ENCODE data around the gene PNRC1.
"Not testable (repeated sequence)": the region's sequence is repeated elsewhere in the genome, so short reads cannot be mapped to it uniquely, and the experiment has no call there.

The PNRC1 gene

DNA sequence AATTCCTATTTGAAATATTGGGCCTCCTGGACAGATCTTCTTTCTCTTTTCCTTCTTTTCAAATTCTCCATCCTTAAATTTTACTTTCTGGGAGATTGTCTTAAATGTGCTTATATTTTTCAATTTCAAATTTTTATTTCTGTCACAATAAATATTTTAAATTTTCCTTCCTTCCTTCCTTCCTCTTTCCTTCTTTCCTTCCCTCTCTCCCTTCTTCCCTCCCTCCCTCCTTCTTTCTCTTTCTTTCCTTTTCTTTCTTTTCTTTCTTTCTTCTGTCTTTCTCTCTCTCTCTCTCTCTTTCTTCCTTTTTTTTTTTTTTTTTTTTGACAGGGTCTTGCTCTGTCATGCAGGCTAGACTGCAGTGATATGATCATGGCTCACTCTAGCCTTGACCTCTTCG, 16.7 kb upstream of the PNRC1 start:
- no peak for DNase-seq

GRCh38 chr6:89064931-89065330, 15.6 kb upstream of the PNRC1 start:
- not testable (repeated sequence) for DNase-seq

GRCh38 chr6:89066121-89066520, 14.4 kb upstream of the PNRC1 start:
- not testable (repeated sequence) for DNase-seq

- DNase-seq, result no peak
Observed at GRCh38 chr6:89066940-89067646, 13.5 kb upstream of the PNRC1 start.

GRCh38 chr6:89067796-89068195, 12.8 kb upstream of the PNRC1 start:
- DNase-seq, result no peak

GRCh38 chr6:89068695-89069094, 11.9 kb upstream of the PNRC1 start:
- DNase-seq, result no peak

GRCh38 chr6:89069536-89070163, 10.9 kb upstream of the PNRC1 start:
- no peak for DNase-seq

GRCh38 chr6:89071036-89071435, 9.5 kb upstream of the PNRC1 start:
- DNase-seq, result no peak

- no peak for DNase-seq
Observed at GRCh38 chr6:89073014-89073620, 7.4 kb upstream of the PNRC1 start.

- no peak for DNase-seq
Observed at GRCh38 chr6:89073840-89074239, 6.7 kb upstream of the PNRC1 start.

GRCh38 chr6:89079511-89080234, 878 bp upstream of the PNRC1 start:
- peak; percentile 28 for DNase-seq

- peak; percentile 22 for DNase-seq
Observed at GRCh38 chr6:89081129-89081422, 525 bp downstream of the PNRC1 start.

DNA sequence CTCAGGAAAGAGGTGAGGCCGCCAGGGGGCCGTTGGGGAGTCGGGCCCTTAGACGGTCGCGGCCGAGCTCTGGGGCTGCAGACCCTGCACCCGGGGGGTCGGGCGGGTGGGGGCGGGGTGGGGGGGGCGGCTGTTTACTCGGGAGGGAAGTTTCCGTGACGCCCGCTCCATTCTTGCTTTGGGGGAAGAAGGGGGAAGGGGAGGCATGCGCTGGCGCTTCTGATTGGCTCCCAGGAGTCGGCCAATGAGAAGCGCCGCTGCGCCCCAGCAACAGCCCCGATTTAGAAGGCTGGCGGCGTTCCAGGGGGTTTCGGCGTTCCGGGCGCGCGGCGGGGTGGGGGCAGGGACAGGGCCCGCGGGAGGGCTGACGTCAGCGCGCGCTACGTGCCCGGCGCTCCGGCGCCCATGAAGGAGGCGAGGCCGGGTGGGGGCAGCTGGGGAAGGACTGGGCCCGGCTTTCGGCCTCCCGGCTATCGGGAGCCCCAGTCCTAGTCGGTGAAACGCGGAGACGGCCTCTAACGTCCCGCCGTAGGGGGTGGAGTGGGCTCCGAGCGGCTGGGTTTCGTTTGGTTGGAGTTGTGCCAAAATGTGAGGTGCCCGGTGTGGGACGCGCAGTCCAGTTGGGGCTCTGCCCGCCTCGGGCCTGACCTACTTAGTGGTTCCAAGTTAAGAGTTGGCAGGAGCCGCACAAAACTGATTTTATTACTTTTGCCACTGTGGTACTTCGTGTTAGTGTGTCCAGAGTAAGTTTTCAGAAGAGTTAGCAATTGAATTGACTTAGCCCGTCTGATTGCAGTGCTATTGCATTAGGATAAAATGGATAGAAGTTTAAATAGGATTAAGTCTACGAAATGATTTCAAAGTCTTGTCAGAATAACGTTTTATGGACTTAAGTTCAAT, 1.1 kb downstream of the PNRC1 start:
- DNase-seq, result peak; percentile 100

- no peak for DNase-seq
Observed at GRCh38 chr6:89082486-89082891, 1.9 kb downstream of the PNRC1 start.

GRCh38 chr6:89084542-89084941, 4.0 kb downstream of the PNRC1 start:
- DNase-seq, result no peak

DNA sequence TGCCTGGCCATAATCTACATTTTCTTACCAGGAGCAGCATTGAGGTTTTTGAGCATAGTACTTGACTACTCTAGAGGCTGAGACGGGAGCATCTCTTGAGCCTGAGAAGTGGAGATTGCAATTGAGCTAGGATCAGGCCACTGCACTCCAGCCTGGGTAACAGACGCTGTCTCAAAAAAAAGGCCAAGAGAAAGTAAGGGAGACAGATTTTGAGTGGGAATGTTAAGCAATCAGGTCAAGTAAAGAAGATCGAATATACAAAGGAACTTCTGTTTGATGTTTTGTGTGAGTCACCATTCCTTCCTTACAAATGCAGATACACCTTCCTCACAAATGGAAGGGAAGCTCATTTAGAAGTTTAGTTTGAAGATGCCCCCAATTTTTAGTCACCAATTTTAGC, 4.4 kb downstream of the PNRC1 start:
- DNase-seq, result no peak

DNA sequence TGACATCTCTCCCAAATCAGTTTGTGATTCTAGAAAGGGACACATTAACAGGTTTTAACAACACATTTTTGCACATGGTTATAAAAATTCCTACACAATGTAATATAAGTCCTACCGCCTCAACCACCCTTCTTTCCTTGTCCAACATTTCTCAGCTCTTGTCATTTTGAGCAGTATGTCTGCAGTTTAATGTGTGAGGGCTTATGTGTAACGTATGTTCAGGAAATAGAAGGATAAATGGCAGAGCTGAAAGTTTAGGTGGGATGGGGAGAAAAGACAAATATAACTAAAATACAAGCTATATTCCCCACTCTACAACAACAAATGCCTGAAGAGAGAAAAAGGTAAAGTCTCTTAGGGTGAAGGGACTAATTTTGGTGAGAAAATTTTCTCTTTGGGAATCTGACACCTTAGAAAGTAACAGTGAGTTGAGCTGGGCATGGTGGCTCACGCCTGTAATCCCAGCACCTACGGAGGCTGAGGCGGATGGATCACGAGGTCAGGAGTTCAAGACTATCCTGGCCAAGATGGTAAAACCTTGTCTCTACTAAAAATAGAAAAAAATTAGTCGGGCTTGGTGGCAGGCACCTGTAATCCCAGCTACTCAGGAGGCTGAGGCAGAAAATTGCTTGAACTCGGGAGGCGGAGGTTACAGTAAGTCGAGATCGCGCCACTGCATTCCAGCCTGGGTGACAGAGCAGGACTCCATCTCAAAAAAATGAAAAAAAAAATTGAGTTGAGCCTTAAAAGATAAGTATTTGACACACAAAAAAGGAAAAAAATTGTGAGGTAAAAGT, 5.1 kb downstream of the PNRC1 start:
- DNase-seq, result no peak

DNA sequence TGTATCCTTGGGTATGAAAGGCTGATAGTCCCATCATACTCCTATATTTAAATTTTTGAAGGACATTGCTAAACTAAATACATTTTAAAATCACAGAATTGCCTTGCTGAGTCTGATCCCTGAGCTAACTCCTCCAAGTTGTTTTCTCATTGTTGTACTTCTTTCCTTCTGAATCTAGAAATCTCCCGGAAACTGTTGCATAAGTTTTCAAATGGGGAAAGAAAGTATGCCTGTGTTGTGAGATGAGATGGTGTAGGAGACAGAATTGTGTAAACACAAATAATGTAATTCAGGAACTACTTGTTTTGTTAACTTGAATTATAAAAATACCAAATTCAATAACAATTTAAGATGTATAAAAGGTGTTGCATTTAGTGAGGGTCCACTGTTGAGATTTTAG, 7.3 kb downstream of the PNRC1 start:
- DNase-seq, result no peak

DNA sequence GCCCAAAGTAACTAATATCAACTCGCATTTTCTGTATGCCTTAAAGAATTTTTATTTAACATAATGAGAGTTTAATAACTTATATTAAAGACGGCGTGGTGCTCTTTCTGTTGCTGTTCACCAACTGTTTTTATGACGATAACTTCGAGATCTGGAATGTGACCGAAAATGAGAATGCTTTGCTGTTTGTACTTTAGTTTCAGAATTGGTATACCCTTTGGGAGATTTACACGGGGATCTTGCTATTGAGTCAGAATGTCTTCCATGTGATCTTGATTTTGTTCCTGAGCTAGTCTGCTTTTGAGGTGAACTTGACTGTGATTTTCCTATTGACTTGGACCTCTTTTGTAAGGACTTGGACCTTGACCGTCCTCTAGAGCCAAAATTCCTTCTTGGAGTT, 17.9 kb downstream of the PNRC1 start:
- no peak for DNase-seq

- DNase-seq, result no peak
Observed at GRCh38 chr6:89100114-89100513, 19.6 kb downstream of the PNRC1 start.

- no peak for DNase-seq
Observed at GRCh38 chr6:89110284-89110683, 29.7 kb downstream of the PNRC1 start.

DNA sequence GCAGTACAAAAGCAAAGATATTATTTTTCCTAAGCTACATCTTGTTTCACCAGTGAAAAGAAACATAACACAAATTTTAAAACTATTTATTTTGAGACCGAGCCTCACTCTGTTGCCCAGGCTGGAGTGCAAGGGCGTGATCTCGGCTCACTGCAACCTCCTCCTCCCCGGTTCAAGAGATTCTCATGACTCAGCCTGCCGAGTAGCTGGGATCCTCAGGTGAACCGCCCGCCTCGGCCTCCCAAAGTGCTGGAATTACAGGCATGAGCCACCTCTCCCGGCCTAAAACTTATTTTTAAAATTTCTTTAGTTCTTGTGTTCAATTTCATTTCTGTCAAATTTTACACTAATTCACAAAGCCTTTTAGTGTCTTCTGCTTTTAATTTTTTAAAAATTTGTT, 31.4 kb downstream of the PNRC1 start:
- no peak for DNase-seq
